ENCODE results near the gene PTGIR.

GRCh38 chr19:46622118-46622446 is 2.8 kb downstream of the PTGIR start:
- TF ChIP-seq CTCF (IDR thresholded peaks at IDR 0.05) (no peak), POLR2AphosphoS5 (IDR thresholded peaks at IDR 0.05) (no peak), POLR2A (IDR thresholded peaks at IDR 0.05; ENCODE audit: low read depth) (no peak), EP300 (IDR thresholded peaks at IDR 0.05) (no peak)
